GM10847 (cell line): ENCODE data around the gene UBXN6.

ENCODE experiments used
- POLR2A ChIP-seq: IDR thresholded peaks from 2 replicates; pipeline ENCODE4 v1.6.1; 2011; ENCODE audit not compliant: insufficient read length; ENCODE audit errors: extremely low read depth

Gene UBXN6

DNA sequence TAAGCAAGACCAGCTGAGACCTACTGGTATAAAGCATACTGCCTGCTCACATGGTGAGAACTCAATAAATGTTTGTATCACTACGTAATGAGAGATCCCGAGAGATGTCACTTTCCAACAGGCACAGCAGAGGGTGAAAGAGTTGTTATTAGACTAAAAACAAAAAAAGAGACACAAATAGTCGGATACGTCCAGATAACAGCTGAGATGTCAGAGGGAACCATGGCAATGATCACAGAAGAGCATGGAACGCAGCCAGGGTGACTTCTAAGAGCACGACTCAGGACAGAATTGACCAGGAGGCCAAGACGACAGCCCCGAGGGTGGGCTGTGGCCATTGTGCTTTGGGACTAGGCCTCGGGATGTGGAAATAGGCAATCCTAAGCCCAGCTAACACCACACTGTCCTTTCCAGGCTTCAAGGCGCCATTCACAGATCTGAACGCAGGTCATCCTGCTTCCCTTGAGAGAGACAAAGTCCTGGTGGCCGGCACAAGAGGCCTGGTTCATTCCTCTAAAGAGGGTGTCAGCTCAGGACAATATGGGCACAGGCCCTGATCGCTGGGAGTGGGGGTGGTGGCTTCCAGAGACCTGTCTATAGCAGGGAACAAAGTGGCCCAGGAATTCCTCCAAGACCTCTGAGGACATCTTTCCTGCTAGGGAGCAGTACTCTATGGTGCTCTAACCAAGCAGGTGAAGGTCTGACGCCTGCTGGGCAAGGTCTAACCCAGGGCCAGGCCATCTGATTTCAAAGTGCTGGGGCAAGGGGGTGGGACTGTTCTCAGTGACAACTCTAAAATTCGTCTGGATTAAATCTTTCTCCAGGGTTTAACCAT lies 60.4 kb downstream of the UBXN6 start:
- no peak for TF ChIP-seq POLR2A
